DND-41 (cell line): Measurements from ENCODE around the gene SERTAD2.

Experiments
- ATAC-seq: fragments of 200-7000 bp; cut with Tn5 transposase; 3 replicates; pipeline ENCODE4 v1.9.1; 2021; ENCODE audit warnings: low read depth; ENCODE audit not compliant: insufficient read depth
- DNase-seq: peaks from one replicate; pipeline ENCODE4 v3.0.0-alpha.2; 2020
- H2AFZ ChIP-seq: 2 replicates; pipeline ENCODE4 v1.6.0; 2012; ENCODE audit warnings: low read depth, low read length
- H3K27ac ChIP-seq: 2 replicates; pipeline ENCODE4 v1.5.1; 2012; ENCODE audit warnings: low read length, inconsistent platforms
- H3K27me3 ChIP-seq: fragments of 200-600 bp; sonication (generic); 2 replicates; pipeline ENCODE4 v1.6.0; 2012; ENCODE audit warnings: low read length, mild to moderate bottlenecking, inconsistent platforms; ENCODE audit not compliant: insufficient read depth, poor library complexity
- H3K36me3 ChIP-seq: 2 replicates; pipeline ENCODE4 v1.5.1; 2012; ENCODE audit warnings: low read length, inconsistent platforms; ENCODE audit not compliant: insufficient read depth
- H3K4me1 ChIP-seq: 2 replicates; pipeline ENCODE4 v1.5.1; 2012; ENCODE audit warnings: mild to moderate bottlenecking, low read length; ENCODE audit not compliant: insufficient read depth
- H3K4me2 ChIP-seq: 2 replicates; pipeline ENCODE4 v1.6.0; 2012; ENCODE audit warnings: mild to moderate bottlenecking, moderate library complexity, low read length, inconsistent platforms; ENCODE audit not compliant: insufficient read depth
- H3K4me3 ChIP-seq, 2 experiments: fragments of 200-600 bp in 1 of 2; shearing (Covaris generic) in 1 of 2; 2 replicates each; pipeline ENCODE4 v1.5.1; 2012 to 2016; ENCODE audit warnings: inconsistent platforms in 2 of 2, low read length in 2 of 2, mild to moderate bottlenecking in 2 of 2, low read depth in 1 of 2, moderate library complexity in 1 of 2
- H3K79me2 ChIP-seq: 2 replicates; pipeline ENCODE4 v1.6.0; 2012; ENCODE audit warnings: low read length, inconsistent platforms; ENCODE audit not compliant: insufficient read depth
- H3K9ac ChIP-seq: 2 replicates; pipeline ENCODE4 v1.6.0; 2012; ENCODE audit warnings: low read depth, mild to moderate bottlenecking, inconsistent platforms, low read length, moderate library complexity
- H3K9me3 ChIP-seq: 2 replicates; pipeline ENCODE4 v1.5.1; 2012; ENCODE audit warnings: low read length, moderate library complexity, mild to moderate bottlenecking, inconsistent platforms; ENCODE audit not compliant: insufficient read depth, severe bottlenecking
- H4K20me1 ChIP-seq: 2 replicates; pipeline ENCODE4 v1.6.0; 2012; ENCODE audit warnings: low read length; ENCODE audit not compliant: insufficient read depth
- CTCF ChIP-seq: IDR thresholded peaks from 2 replicates; pipeline ENCODE4 v1.5.1; 2012; ENCODE audit warnings: borderline replicate concordance, low read length, moderate library complexity, mild to moderate bottlenecking; ENCODE audit not compliant: poor library complexity, severe bottlenecking; ENCODE audit errors: extremely low read depth
- EZH2 ChIP-seq: IDR thresholded peaks from 3 replicates; pipeline ENCODE4 v1.6.1; 2012; ENCODE audit warnings: borderline replicate concordance, low read depth, mild to moderate bottlenecking, moderate library complexity, low read length, inconsistent platforms; ENCODE audit not compliant: severe bottlenecking

The SERTAD2 gene

GRCh38 chr2:64681479-64681967 lies 27.8 kb upstream of the SERTAD2 start:
- H3K4me2 ChIP-seq: no peak overlapping the region
- DNase-seq: no peak

GRCh38 chr2:64679673-64680425 lies 26.1 kb upstream of the SERTAD2 start:
- Histone ChIP-seq H3K27me3 (no peaks in the 10 kb centered on the region), H3K9ac (no peak overlapping the region), H3K79me2 (no peaks in the 10 kb centered on the region), H3K4me1 (no peaks in the 10 kb centered on the region), H2AFZ (no peak overlapping the region), H4K20me1 (no peaks in the 10 kb centered on the region), H3K36me3 (no peaks in the 10 kb centered on the region), H3K9me3 (no peaks in the 10 kb centered on the region), H3K27ac (no peak overlapping the region), H3K4me3 (no peak overlapping the region), H3K4me2 (no peak overlapping the region)
- TF ChIP-seq CTCF (no peak), EZH2 (no peak)
- no peak for ATAC-seq
- DNase-seq: no peak

More at GRCh38 chr2:64681479-64681967, 27.8 kb upstream of the SERTAD2 start:
- Histone ChIP-seq H3K36me3 (no peaks in the 10 kb centered on the region), H3K9me3 (no peaks in the 10 kb centered on the region), H3K9ac (no peak overlapping the region), H3K79me2 (no peaks in the 10 kb centered on the region), H2AFZ (no peak overlapping the region), H3K27me3 (no peaks in the 10 kb centered on the region), H3K4me3 (no peak overlapping the region), H3K4me1 (no peaks in the 10 kb centered on the region), H4K20me1 (no peaks in the 10 kb centered on the region), H3K27ac (no peak overlapping the region)
- TF ChIP-seq EZH2 (no peak), CTCF (no peak)
- ATAC-seq: no peak

GRCh38 chr2:64678771-64679590 lies 25.3 kb upstream of the SERTAD2 start:
- ATAC-seq (no peak), DNase-seq (no peak)
- Histone ChIP-seq H3K9me3 (no peaks in the 10 kb centered on the region), H3K4me2 (no peak overlapping the region), H3K9ac (no peak overlapping the region), H2AFZ (no peak overlapping the region), H3K79me2 (no peaks in the 10 kb centered on the region), H3K27me3 (no peaks in the 10 kb centered on the region), H3K27ac (no peak overlapping the region), H3K4me1 (no peaks in the 10 kb centered on the region), H3K36me3 (no peaks in the 10 kb centered on the region), H4K20me1 (no peaks in the 10 kb centered on the region), H3K4me3 (no peak overlapping the region)
- TF ChIP-seq EZH2 (no peak), CTCF (no peak)
